GM20000 (cell line): ENCODE data around the gene TGFBI.

ENCODE experiments used
- DNase-seq: peaks from one replicate; pipeline ENCODE4 v3.0.0; 2012; ENCODE audit warnings: low spot score
- CTCF ChIP-seq: IDR thresholded peaks from 2 replicates; pipeline ENCODE4 v1.5.1; 2012; ENCODE audit warnings: mild to moderate bottlenecking, control low read depth; ENCODE audit errors: extremely low read depth, missing control alignments

TGFBI gene

GRCh38 chr5:136084698-136085097, 55.9 kb downstream of the TGFBI start:
- no peak for TF ChIP-seq CTCF
- no peak for DNase-seq

- DNase-seq = no peak
- TF ChIP-seq CTCF = no peak
Observed at GRCh38 chr5:136086783-136087566, 58.2 kb downstream of the TGFBI start.

GRCh38 chr5:136087961-136088871, 59.4 kb downstream of the TGFBI start:
- no peak for DNase-seq
- TF ChIP-seq CTCF = no peak

- no peak for TF ChIP-seq CTCF
- DNase-seq = no peak
Observed at GRCh38 chr5:136089791-136090190, 61.0 kb downstream of the TGFBI start.

- no peak for TF ChIP-seq CTCF
- DNase-seq = no peak
Observed at GRCh38 chr5:136090319-136090718, 61.5 kb downstream of the TGFBI start.

GRCh38 chr5:136094189-136094912, 65.6 kb downstream of the TGFBI start:
- DNase-seq = no peak
- no peak for TF ChIP-seq CTCF
